H54 (cell line): Measurements from ENCODE around the gene CHPT1.
"Not testable (repeated sequence)": the region's sequence is repeated elsewhere in the genome, so short reads cannot be mapped to it uniquely, and the experiment has no call there.

ENCODE experiments used
- DNase-seq: peaks from one replicate; pipeline ENCODE4 v3.0.0; 2011; ENCODE audit warnings: low spot score, mixed read lengths; ENCODE audit not compliant: insufficient read length
- FAIRE-seq: peaks from 3 replicates; lab custom pipeline; 2011; peaks lifted over from hg19 to GRCh38; lab: Jason Lieb, UNC
- POLR2A ChIP-seq: IDR thresholded peaks from 2 replicates; pipeline ENCODE4 v1.6.1; 2011; ENCODE audit warnings: low read depth, mild to moderate bottlenecking, low read length

CHPT1 gene

GRCh38 chr12:101697197-101697929 is at the start of gene CHPT1:
CHPT1 (plus strand) TSS chr12:101697640; CDS start chr12:101697862, 222 bp downstream.
- TF ChIP-seq POLR2A = peak; percentile 58
- DNase-seq = peak; percentile 44
- FAIRE-seq = no peak

- FAIRE-seq (no peak), DNase-seq (no peak)
- no peak for TF ChIP-seq POLR2A
These were observed 49.7 kb upstream of the CHPT1 start for GRCh38 chr12:101647711-101648110.

GRCh38 chr12:101648195-101648594 is 49.2 kb upstream of the CHPT1 start:
- FAIRE-seq = no peak
- TF ChIP-seq POLR2A = no peak
- no peak for DNase-seq

- no peak for DNase-seq
- TF ChIP-seq POLR2A = no peak
- no peak for FAIRE-seq
These were observed 46.9 kb upstream of the CHPT1 start for GRCh38 chr12:101650346-101651117.

- no peak for DNase-seq
- TF ChIP-seq POLR2A = no peak
These were observed 44.4 kb upstream of the CHPT1 start for GRCh38 chr12:101653030-101653429.

GRCh38 chr12:101653503-101653902 is 43.9 kb upstream of the CHPT1 start:
- no peak for FAIRE-seq
- no peak for DNase-seq
- no peak for TF ChIP-seq POLR2A

More at GRCh38 chr12:101653030-101653429, 44.4 kb upstream of the CHPT1 start:
- no peak for FAIRE-seq

GRCh38 chr12:101654442-101654841 is 43.0 kb upstream of the CHPT1 start:
- DNase-seq = no peak
- TF ChIP-seq POLR2A = no peak
- FAIRE-seq = no peak

GRCh38 chr12:101655393-101655792 is 42.0 kb upstream of the CHPT1 start:
- no peak for TF ChIP-seq POLR2A
- DNase-seq (no peak), FAIRE-seq (no peak)

GRCh38 chr12:101660662-101661061 is 36.8 kb upstream of the CHPT1 start:
- not testable (repeated sequence) for FAIRE-seq, DNase-seq

- no peak for FAIRE-seq
These were observed 34.1 kb upstream of the CHPT1 start for GRCh38 chr12:101663298-101663697.

GRCh38 chr12:101664992-101665391 is 32.4 kb upstream of the CHPT1 start:
- FAIRE-seq = no peak
- TF ChIP-seq POLR2A = no peak
- no peak for DNase-seq

More at GRCh38 chr12:101663298-101663697, 34.1 kb upstream of the CHPT1 start:
- DNase-seq = no peak
- TF ChIP-seq POLR2A = no peak

GRCh38 chr12:101666052-101666728 is 31.2 kb upstream of the CHPT1 start:
- TF ChIP-seq POLR2A = no peak
- DNase-seq = no peak
- FAIRE-seq = no peak

- DNase-seq (no peak), FAIRE-seq (no peak)
- TF ChIP-seq POLR2A = no peak
These were observed 29.8 kb upstream of the CHPT1 start for GRCh38 chr12:101667591-101667990.
